ENCODE measurements around the gene CD79B. TPM values are rescaled to one million over a fixed set of nuclear protein-coding genes. Genes with fewer than 3 reads are reported as not detected.
A peak's percentile ranks its signal among the peaks of the same experiment; 100 is the strongest.

Gene CD79B
- polyA plus RNA-seq, 1 of the 3 experiments (the other 2 are of a cell fraction), result 0.10 TPM

- TF ChIP-seq FOXM1 (IDR thresholded peaks at IDR 0.05; ENCODE audit: low read depth) (no peak), RXRA (IDR thresholded peaks at IDR 0.05; ENCODE audit: borderline replicate concordance, low read depth) (no peak), IRF3 (IDR thresholded peaks at IDR 0.05; ENCODE audit: low read depth, low read length) (no peak), MEF2A (IDR thresholded peaks at IDR 0.05; ENCODE audit: borderline replicate concordance, low read depth) (no peak), ELF1 (IDR thresholded peaks at IDR 0.05) (no peak), RCOR1 (IDR thresholded peaks at IDR 0.05; ENCODE audit: low read length) (no peak), TCF12 (IDR thresholded peaks at IDR 0.05) (no peak), PBX3 (IDR thresholded peaks at IDR 0.05) (no peak), NFIC (IDR thresholded peaks at IDR 0.05; ENCODE audit: borderline replicate concordance) (no peak), GATA2 (CRISPR knock-in tag; IDR thresholded peaks at IDR 0.05) (no peak), NRF1 (IDR thresholded peaks at IDR 0.05; ENCODE audit: low read depth, low read length) (no peak), POLR2AphosphoS5 (IDR thresholded peaks at IDR 0.05; ENCODE audit: low read depth, low read length) (no peak), SMC3 (IDR thresholded peaks at IDR 0.05; ENCODE audit: low read depth, low read length) (no peak), RFX5 (IDR thresholded peaks at IDR 0.05; ENCODE audit: low read length) (no peak), EZH2phosphoT487 (IDR thresholded peaks at IDR 0.05; ENCODE audit: borderline replicate concordance, low read depth) (no peak), ZBTB33 (IDR thresholded peaks at IDR 0.05; ENCODE audit: borderline replicate concordance, low read depth) (no peak)
- ChIA-PET POLR2A (no interaction called here), CTCF (interaction anchor here (0.7 to 8.8 kb wide), 8 partner anchors 13 to 93 kb away, joined by 3 to 90 read pairs (median 7); partner anchors contain the start of genes CSHL1 and GH1)
- Histone ChIP-seq H3K9me2 (no peaks in the 10 kb centered on the region), H3K4me3 (ENCODE audit: low read depth in 2 of 2, low read length in 1 of 2) (no peak overlapping the region), H3K36me3 (replicated peaks in 1 of 2; ENCODE audit: control insufficient read depth in 1 of 2, insufficient read depth in 2 of 2, low read length in 1 of 2) (no peaks in the 10 kb centered on the region), H3F3A (replicated peaks; ENCODE audit: insufficient read depth) (no peaks in the 10 kb centered on the region), H3K4me2 (no peak overlapping the region), H3K9ac (no peak overlapping the region), H2AFZ (ENCODE audit: low read depth) (no peak overlapping the region), H3K27ac (ENCODE audit: low read depth in 2 of 2, low read length in 1 of 2) (no peak overlapping the region), H3K4me1 (ENCODE audit: control insufficient read depth in 1 of 2, insufficient read depth in 2 of 2, low read depth in 1 of 2, low read length in 1 of 2) (no peaks in the 10 kb centered on the region), H3K9me3 (no peaks in the 10 kb centered on the region), H3K79me2 (ENCODE audit: insufficient read depth) (no peaks in the 10 kb centered on the region), H3K27me3 (ENCODE audit: insufficient read depth) (peaks cover 13% of the 10 kb centered on the region; the same call in 1 of the 2 replicates), H4K20me1 (ENCODE audit: insufficient read depth) (no peaks in the 10 kb centered on the region)
- WGBS (ENCODE audit: low lambda C conversion rate), result 63% methylated on average over 8 of the region's 8 CpGs
- peak; percentile 26 for DNase-seq
Measured at GRCh38 chr17:63933598-63933997, 1.5 kb upstream of the CD79B start.
